NCI-H187 (cell line): ENCODE results near the gene DHX35.
"Not testable (repeated sequence)": the region's sequence is repeated elsewhere in the genome, so short reads cannot be mapped to it uniquely, and the experiment has no call there.

Experiments
- DNase-seq, 2 experiments: peaks; one replicate each; lab custom pipeline; 2025; lab: John Stamatoyannopoulos, UW

DHX35 gene

GRCh38 chr20:38941726-38942389, 20.3 kb upstream of the DHX35 start:
- no peak for DNase-seq

GRCh38 chr20:38945012-38945411, 17.1 kb upstream of the DHX35 start:
- DNase-seq = no peak

DNA sequence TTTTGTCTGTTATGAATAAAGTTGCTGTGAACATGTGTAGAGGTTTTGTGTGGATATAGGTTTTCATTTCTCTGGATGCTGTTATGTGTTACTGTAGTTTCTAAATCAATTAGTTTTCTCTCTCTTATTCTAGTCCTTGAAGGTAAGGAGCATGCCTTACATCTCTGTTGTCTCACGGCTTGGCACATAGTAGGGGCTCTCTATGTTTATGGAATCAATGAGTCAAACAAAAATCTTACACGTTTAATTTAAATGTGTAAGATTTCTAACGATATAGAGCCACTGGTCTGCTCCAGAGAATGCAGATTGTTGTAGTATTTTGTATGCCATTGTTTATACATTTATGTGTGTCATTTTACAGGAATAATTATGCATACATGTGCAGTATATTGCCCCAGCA, 15.3 kb upstream of the DHX35 start:
- no peak for DNase-seq

- no peak for DNase-seq
Observed at GRCh38 chr20:38947931-38948362, 14.2 kb upstream of the DHX35 start.

DNA sequence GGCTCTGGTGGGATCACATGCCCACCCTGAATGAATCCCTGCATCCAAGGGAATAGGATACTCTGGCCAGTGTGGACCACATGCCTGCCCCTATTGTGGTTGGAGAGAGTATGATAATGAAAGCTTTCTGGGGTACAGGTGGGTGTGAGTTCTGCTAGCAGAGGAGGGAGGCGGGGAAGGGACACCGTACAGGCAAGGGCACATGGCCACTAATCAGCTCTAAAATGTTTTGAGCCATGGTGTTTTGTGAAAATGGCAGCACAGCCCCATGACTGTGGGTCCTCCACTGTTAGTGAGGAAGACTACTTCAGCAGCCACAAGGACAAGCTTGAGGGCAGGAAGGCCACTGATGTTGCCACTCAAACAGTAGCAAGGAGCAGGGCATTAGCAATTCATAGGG, 11.9 kb upstream of the DHX35 start:
- DNase-seq = no peak

- no peak for DNase-seq
Observed at GRCh38 chr20:38951611-38952010, 10.5 kb upstream of the DHX35 start.

GRCh38 chr20:38952153-38952552, 10.0 kb upstream of the DHX35 start:
- no peak for DNase-seq

DNA sequence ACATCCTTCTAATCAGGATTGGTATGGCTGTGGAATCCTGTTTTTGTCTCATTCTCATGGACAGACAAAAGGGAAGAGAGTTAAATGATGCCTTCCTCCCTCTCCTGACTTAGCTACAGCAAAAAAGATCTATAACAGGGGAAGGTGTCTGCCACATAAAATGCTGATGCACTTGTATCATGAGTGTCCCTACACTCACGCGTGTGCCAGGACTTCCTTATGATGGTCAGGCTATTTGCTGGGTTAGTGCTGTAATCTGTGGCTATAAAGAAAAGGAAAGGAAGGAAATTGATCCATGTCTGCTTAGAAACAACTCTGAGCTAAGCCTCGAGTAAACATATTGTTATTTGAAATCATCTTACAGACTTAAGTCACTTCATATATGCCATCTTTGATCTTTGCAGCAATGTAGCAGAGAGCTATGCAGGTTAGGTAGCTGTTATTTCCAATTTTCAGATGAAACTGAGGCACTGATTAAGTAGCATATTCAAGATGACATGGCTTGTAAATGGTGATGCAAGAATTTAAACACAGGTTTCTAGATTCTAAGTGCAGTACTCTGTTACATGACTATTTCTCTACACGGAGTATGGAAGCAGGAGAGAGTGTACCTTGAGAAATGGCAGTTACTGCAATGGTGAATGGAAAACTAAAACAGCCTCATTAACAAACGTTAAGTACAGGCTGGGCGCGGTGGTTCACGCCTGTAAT, 8.4 kb upstream of the DHX35 start:
- no peak for DNase-seq

DNA sequence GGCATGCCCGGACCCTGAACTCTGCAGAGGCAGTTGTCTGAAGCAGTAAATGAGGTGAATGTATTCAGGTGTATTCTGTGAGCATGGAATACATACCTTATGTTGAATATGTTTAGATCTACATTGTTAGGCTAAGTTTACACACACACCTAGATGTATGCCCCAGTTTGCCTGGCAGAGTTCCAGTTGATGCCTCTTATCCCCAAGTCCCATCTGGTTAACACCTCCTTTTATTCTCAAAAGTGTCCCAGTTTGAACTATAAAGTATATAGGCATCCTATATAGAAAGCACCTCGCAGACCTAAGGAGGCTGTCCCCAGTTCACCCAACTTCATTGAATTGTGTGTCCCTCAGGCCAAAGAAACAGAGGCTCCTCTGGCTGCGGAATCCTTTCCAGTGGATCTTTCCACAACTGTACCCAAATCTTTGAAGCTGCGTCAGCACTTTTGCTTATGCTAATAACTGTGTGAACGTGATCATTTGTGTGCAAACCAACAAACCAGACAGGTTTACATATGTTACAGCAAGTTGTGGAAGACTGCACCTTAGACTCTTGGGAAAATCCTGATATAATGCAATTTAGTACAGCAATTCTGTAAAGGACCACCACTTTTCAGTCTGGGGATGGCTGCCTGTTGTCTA, 4.8 kb upstream of the DHX35 start:
- no peak for DNase-seq

DNA sequence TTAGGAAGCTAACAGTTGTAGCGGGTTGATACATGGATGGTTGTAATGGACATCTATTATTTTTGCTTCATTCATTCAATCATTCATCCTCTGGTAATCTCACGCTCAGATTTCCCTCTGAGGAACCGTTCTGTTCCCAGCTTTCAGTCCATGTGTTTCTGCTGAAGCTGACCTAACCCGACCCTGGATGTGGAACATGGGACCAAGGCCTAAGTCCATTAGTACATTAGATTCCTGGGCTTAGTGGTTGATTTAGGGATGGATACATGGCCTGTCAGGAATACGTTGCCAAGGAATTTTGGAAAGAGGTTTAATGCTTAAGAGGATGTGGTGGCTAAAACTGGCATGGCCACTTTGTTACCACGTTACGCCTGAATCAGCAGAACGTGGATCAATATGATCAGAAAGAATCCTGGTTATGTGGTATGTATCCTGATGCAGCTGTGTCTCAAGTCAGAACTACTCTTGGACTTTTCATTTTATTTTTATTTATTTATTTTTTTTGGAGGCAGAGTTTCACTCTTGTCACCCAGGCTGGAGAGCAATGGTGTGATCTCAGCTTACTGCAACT, 4.1 kb upstream of the DHX35 start:
- no peak for DNase-seq

DNA sequence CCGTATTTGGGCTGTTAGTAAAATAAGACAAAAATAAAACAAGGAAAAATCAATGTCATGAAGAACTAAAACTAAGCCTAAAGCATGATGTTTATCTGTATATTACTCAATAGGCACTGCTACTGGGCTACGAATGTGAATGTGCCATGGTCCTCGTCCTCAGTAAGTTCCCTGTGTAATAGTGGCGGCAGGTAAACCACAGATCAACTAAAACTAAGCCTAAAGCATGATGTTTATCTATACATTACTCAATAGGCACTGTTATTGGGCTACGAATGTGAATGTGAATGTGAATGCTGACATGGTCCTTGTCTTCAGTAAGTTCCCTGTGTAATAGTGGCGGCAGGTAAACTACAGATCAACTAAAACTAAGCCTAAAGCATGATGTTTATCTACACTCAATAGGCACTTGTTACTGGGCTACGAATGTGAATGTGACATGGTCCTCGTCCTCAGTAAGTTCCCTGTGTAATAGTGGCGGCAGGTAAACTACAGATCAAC, 1.9 kb upstream of the DHX35 start:
- not testable (repeated sequence) for DNase-seq

DNA sequence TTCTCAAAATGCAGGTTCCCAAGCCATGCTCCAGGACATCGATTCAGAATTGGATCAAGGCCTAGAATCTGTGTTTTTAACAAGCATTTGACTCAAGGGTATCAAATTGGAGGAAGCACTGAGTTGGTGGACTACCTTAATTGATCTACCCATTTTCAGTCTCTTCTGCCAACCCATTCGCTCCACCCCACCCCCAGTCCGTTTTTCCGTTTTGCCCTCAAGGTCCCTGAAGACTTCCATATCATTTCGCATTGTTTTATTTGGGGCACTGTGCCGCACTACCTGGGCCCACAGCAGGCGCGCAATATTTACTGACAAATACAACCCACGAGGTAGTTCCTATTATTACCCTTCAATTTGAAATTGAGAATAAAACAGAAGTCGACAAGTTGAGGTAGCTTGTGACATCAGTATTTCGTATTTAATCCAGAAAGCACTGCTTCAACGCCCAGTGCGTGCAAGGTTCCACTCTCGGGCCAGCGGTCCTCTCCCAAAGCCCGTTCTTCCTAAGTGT, 557 bp upstream of the DHX35 start:
- DNase-seq = no peak

- no peak for DNase-seq
Observed at GRCh38 chr20:38962928-38963401, 821 bp downstream of the DHX35 start.

- DNase-seq = no peak
Observed at GRCh38 chr20:38963745-38964144, 1.6 kb downstream of the DHX35 start.

GRCh38 chr20:38965264-38965663, 3.1 kb downstream of the DHX35 start:
- DNase-seq = no peak

GRCh38 chr20:38968090-38968489, 5.9 kb downstream of the DHX35 start:
- DNase-seq = no peak

DNA sequence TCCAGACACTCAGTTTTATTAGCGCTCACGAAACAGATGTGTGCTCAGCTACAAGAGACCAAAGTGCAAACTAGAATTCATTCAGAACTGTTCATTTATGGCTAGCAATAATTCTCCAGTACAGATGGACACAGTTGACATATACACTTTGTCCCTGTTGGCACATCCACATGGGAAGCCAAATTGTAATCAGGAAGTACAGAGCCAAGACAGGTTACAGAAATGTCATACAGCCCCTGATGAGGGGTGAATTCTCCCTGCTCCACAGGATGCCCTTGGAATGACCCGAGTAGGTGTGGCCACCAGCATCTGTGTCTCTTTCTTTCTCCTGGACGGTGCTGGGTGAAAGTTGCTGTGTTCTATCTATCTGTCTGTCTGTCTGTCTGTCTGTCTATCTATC, 7.6 kb downstream of the DHX35 start:
- DNase-seq = no peak

- no peak for DNase-seq
Observed at GRCh38 chr20:38970302-38970701, 8.2 kb downstream of the DHX35 start.

GRCh38 chr20:38973107-38973506, 11.0 kb downstream of the DHX35 start:
- no peak for DNase-seq

- DNase-seq = no peak
Observed at GRCh38 chr20:38973645-38974044, 11.5 kb downstream of the DHX35 start.

DNA sequence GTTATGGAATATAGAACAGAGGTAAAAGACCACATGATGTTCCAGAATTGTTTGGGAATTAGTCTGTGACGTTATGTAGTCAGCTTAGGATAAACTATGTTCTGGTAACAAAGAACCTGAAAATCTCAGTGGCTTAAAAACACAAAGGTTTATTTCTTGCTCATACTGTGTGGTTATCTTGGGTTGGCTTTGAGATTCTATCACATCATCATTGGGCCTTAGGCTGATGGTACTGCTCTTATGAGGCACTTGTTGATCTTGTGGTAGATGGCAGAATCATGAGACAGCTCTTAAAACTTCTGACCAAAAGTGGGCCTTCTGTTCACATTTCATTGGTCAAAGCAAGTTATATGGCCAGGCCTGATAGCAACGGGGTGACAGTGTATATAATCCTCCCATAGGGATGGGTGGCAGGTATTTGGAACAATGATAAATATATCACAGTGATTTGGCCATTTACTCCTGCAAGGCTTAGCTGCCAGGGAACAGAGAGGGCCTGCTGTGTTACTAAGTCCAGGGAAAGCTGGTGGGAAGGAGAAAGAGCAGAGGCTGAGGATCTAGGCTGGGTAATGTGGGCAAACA, 13.5 kb downstream of the DHX35 start:
- no peak for DNase-seq

DNA sequence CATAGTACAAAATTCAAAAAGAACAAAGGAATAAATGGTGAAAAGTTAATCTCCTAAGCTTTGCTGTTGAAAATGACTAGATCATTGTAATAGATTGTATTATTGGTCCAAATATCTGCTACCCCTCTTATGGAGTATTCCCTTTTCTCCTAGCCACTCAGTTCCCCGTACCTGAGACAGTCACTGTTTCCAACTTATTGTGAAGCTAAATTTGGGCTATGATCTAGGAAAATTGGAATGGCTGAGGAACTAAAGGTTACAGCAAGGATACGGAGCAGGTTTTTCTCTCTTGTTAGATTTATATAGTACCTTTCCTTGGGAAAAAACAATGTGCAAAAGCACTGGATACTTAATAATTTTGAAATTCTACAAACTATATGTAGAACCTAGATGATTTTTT, 17.3 kb downstream of the DHX35 start:
- DNase-seq = no peak
